Ishikawa (cell line): ENCODE results near the gene SCARF2.

Source experiments
- FOXM1 ChIP-seq: IDR thresholded peaks from 2 replicates; pipeline ENCODE4 v1.6.1; 2012; ENCODE audit warnings: low read depth, borderline replicate concordance
- MAX ChIP-seq: IDR thresholded peaks from 2 replicates; pipeline ENCODE4 v1.6.1; 2012
- TAF1 ChIP-seq: IDR thresholded peaks from 2 replicates; pipeline ENCODE4 v1.6.1; 2012; ENCODE audit warnings: low read depth, mild to moderate bottlenecking

- TF ChIP-seq MAX = no peak
- no peak for TF ChIP-seq TAF1
- no peak for TF ChIP-seq FOXM1
Measured at GRCh38 chr22:20441631-20442484, 4.2 kb upstream of the SCARF2 start.
